ENCODE data around the gene DOK6. TPM values are rescaled to one million over a fixed set of nuclear protein-coding genes. Genes with fewer than 3 reads are reported as not detected.

Gene DOK6
- total and polyA plus RNA-seq, 2 of the 13 experiments (the other 11 are each of a cell fraction or from before 2014, with no cell fraction given), result 17.0 to 17.2 TPM

DNA sequence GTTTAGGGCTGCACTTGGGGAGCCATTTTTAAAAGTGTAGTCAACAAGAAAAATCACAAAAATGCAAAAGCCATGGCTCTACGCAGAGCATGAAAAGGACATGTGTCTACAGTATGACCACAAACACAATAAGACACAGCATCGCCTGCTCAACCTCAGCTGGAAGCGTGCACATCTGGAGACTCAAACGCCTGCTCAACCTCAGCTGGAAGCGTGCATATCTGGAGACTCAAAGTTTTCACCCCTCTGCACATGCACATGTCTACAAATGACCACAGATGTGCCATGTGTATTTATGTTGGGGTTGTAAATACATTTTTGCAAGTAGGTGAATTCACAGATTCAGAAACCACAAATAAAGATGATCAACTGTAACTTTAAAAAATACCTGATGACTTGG, 196.9 kb downstream of the DOK6 start:
- Histone ChIP-seq H3K4me2 (ENCODE audit: low read depth, low read length) (no peak overlapping the region), H2AFZ (ENCODE audit: low read length) (no peak overlapping the region), H4K20me1 (ENCODE audit: insufficient read depth, low read length) (no peaks in the 10 kb centered on the region), H3K27me3 (ENCODE audit: control insufficient read depth in 1 of 2, insufficient read depth in 2 of 2, low read length in 2 of 2) (no peaks in the 10 kb centered on the region), H3K4me1 (ENCODE audit: insufficient read depth, low read length) (no peaks in the 10 kb centered on the region), H3K79me2 (ENCODE audit: insufficient read depth, low read length) (no peaks in the 10 kb centered on the region), H3K9ac (ENCODE audit: insufficient read depth, low read depth, low read length) (no peak overlapping the region), H3K9me3 (ENCODE audit: low read length) (peaks cover 17% of the 10 kb centered on the region), H3K36me3 (replicated peaks in 1 of 2; ENCODE audit: control insufficient read depth in 1 of 2, insufficient read depth in 2 of 2, low read length in 2 of 2) (0 out of 5 replicates have a peak, but pooled peaks cover 0 to 10% of the 10 kb centered on the region in 2 experiments), H3K4me3 (replicated peaks in 1 of 3; ENCODE audit: insufficient read depth in 1 of 3, low read depth in 2 of 3, low read length in 3 of 3) (no peak overlapping the region), H3K27ac (ENCODE audit: extremely low read length, insufficient read depth, low read length) (no peak overlapping the region)
- DNase-seq (ENCODE audit: low spot score) (no peak), FAIRE-seq (no peak), ATAC-seq (no peak)
- ChIA-PET POLR2A (no interaction called here), CTCF (ENCODE audit: low intra/inter-chr PET ratio, low total read pairs) (no interaction called here)
- 86% methylated on average over 5 of the region's 5 CpGs for WGBS (ENCODE audit: low lambda C conversion rate)
- intact Hi-C loops (cut with micrococcal nuclease; ENCODE audit: unreplicated experiment), result no loop called here
- TF ChIP-seq ZNF780A (CRISPR knock-in tag; IDR thresholded peaks at IDR 0.05) (no peak), ZBTB34 (CRISPR knock-in tag; IDR thresholded peaks at IDR 0.05) (no peak), KLF11 (CRISPR knock-in tag; IDR thresholded peaks at IDR 0.05) (no peak), ZBTB7B (CRISPR knock-in tag; IDR thresholded peaks at IDR 0.05) (no peak), HMG20B (CRISPR knock-in tag; conservative IDR thresholded peaks at IDR 0.05) (no peak), KMT2B (CRISPR knock-in tag; IDR thresholded peaks at IDR 0.05) (no peak), ZNF484 (CRISPR knock-in tag; IDR thresholded peaks at IDR 0.05; ENCODE audit: borderline replicate concordance, low read depth) (no peak), GFI1 (CRISPR knock-in tag; IDR thresholded peaks at IDR 0.05; ENCODE audit: borderline replicate concordance) (no peak), SOX5 (CRISPR knock-in tag; IDR thresholded peaks at IDR 0.05; ENCODE audit: borderline replicate concordance) (no peak), ZNF839 (CRISPR knock-in tag; IDR thresholded peaks at IDR 0.05; ENCODE audit: borderline replicate concordance) (no peak), SP1 (IDR thresholded peaks at IDR 0.05) (no peak), SP1 (CRISPR knock-in tag; IDR thresholded peaks at IDR 0.05) (no peak), ZNF878 (CRISPR knock-in tag; IDR thresholded peaks at IDR 0.05) (no peak), ZZZ3 (CRISPR knock-in tag; IDR thresholded peaks at IDR 0.05; ENCODE audit: borderline replicate concordance) (no peak), ZNF350 (CRISPR knock-in tag; IDR thresholded peaks at IDR 0.05; ENCODE audit: borderline replicate concordance, low read depth) (no peak), MXD3 (CRISPR knock-in tag; IDR thresholded peaks at IDR 0.05) (no peak)
- TF ChIP-seq, protein P1, sequence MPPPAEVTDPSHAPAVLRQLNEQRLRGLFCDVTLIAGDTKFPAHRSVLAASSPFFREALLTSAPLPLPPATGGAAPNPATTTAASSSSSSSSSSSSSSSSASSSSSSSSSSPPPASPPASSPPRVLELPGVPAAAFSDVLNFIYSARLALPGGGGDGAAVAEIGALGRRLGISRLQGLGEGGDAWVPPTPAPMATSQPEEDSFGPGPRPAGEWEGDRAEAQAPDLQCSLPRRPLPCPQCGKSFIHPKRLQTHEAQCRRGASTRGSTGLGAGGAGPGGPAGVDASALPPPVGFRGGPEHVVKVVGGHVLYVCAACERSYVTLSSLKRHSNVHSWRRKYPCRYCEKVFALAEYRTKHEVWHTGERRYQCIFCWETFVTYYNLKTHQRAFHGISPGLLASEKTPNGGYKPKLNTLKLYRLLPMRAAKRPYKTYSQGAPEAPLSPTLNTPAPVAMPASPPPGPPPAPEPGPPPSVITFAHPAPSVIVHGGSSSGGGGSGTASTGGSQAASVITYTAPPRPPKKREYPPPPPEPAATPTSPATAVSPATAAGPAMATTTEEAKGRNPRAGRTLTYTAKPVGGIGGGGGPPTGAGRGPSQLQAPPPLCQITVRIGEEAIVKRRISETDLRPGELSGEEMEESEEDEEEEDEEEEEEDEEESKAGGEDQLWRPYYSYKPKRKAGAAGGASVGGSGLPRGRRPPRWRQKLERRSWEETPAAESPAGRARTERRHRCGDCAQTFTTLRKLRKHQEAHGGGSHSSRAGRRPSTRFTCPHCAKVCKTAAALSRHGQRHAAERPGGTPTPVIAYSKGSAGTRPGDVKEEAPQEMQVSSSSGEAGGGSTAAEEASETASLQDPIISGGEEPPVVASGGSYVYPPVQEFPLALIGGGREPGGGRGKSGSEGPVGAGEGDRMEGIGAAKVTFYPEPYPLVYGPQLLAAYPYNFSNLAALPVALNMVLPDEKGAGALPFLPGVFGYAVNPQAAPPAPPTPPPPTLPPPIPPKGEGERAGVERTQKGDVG (CRISPR knock-in tag; IDR thresholded peaks at IDR 0.05; ENCODE audit: borderline replicate concordance), result no peak
- in situ Hi-C loops (cut with HindIII; ENCODE audit: extremely low pct_ligation_motif_present, low pct_unique_long_range_greater_than_20kb), result no loop called here
- no TSS peak for BruUV-seq (replicated peaks)
